HG03095 (cell line): ENCODE results near the gene PALM.
"Not testable (repeated sequence)": the region's sequence is repeated elsewhere in the genome, so short reads cannot be mapped to it uniquely, and the experiment has no call there.

Experiments used
- ATAC-seq: cut with Tn5 transposase; IDR thresholded peaks from one replicate; pipeline ENCODE4 v1.9.1; 2021; ENCODE audit warnings: moderate library complexity; ENCODE audit not compliant: unreplicated experiment

PALM gene

DNA sequence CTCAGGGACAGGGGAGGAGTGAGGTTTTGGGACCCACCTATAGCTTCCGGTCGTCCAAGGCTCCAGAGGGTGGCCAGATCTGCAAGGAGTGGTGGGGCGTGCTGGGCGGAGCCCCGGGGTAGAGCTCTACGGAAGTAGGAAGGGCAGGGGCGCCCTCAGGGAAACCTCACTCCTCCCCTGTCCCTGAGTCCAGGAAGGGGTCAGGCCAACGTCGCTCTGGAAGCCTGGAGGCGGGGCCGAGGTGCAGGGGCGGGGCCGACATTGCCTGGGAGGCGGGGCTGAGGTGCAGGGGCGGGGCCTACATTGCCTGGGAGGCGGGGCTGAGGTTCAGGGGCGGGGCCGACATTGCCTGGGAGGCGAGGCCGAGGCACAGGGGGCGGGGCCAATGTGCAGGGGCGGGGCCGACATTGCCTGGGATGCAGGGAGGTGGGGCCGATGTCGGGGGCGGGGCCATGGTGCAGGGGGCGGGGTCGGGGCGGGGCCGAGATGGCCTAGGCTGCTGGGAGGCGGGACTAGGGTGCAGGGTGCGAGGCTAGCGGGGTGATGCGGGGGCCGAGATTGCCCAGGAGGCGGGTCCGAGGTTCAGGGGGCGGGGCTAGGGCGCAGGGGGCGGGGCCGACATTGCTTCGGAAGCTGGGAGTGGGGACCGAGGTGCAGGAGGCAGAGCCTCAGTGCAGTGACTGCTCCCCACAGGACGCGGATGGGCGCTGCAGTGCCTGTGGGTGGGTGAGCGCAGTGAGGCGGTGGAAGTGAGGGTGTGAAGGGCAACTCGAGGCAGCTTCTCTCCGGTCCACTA is 4.9 kb upstream of the PALM start:
- no peak for ATAC-seq

DNA sequence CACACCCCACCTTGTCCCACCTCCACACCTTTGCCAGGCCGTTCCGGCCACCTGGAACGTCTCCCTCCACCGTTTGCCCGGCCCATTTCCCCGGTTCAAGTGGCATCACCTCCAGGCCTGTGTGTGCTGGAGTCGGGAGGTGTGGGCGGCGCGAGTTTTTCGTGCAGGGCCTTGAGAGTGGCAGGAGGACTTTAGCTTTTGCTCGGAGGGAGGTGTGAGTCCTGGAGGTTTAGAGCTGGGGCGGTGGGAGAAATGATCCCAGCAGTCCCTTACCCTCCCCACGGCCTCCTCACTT is 4.3 kb upstream of the PALM start:
- ATAC-seq, result no peak

DNA sequence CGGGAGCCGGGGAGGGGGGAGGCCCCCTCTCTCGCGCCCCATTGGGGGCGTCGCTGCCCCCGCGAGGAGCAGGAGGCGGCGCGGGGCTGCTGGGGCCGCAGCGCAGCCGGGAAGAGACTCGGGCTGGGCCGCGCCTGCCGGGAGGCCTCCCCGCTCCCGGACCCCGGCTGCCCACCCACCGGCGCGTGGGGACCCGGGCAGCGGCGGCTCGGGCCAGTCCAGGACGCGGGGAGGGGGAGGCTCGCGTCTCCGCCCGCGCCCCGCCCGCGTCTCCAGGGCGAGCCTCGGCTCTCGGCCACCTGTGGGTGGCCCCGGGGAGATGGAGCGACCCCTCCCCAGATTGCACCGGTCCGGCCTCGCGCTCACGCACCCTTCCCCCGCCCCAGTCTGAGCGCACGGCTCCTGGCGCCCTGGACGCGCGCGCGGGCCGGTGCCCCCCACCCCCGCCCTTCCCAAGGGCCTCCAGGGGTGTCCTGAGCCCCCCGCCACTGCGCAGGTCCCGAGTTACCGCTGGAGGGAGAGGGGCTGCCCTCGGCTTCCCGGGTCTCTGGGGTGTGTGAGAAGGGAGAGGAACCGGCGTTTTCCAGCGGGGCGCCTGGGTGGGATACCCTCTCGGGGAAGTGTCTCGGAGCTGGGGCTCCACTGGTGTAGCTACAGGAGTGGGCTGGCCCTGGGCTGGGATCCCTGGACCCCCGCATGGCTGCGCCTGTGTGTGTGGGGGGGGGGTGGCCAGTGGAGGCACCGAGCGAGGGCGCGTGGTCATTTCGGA is 645 bp downstream of the PALM start:
- ATAC-seq, result no peak

GRCh38 chr19:709965-710571 is 1.3 kb downstream of the PALM start:
- ATAC-seq, result no peak

- no peak for ATAC-seq
Observed at GRCh38 chr19:710767-711166, 2.0 kb downstream of the PALM start.

DNA sequence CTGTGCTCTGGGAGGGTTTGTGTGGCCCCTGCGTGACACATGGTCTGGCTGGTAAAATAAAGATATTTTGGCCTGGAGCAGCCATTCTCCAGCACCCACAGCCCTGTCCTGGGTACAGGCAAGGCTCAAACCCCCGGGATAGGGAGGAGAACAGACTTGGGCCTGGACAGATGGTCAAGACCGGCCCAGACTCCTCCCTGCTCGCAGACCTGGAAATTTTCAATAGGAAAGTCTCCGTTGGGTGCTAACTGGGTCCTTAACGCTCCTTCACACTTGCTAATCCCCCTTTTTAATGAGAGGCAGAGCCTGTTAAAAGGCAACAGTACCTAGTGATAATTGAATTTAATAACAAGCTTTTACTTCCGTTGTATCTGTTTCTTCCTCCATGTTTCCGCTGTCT is 2.5 kb downstream of the PALM start:
- no peak for ATAC-seq

- no peak for ATAC-seq
Observed at GRCh38 chr19:715347-715746, 6.6 kb downstream of the PALM start.

GRCh38 chr19:718251-718951 is 9.7 kb downstream of the PALM start:
- no peak for ATAC-seq

- ATAC-seq, result no peak
Observed at GRCh38 chr19:718991-719512, 10.3 kb downstream of the PALM start.

- no peak for ATAC-seq
Observed at GRCh38 chr19:719636-720344, 11.1 kb downstream of the PALM start.

- no peak for ATAC-seq
Observed at GRCh38 chr19:720345-721160, 11.8 kb downstream of the PALM start.

DNA sequence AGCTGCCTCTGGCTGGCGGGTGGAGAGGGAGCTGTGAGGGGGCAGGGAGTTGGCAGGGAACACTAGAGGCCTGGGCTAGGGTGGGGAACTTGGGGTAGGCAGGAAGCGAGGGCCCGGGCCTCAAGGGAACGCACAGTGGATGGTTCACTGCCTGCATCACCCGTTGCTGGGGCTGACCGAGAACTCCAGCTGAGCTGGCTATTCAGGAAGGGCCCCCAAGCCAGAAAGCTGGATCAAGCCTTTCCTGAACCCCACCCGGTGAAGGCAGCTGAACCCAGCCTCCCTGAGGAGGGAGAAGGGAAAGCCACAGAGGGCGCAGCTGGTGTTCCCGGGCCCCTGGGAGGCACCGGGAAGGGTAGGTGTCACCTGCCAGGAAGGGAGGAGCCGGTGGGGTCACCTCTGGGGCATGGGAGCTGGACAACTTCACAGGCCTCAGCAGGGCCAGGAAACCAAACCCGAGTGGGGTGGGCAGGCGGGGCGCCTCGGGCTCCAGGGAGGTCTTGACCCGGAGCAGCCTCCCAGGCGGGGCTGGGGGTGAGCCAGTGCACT is 13.9 kb downstream of the PALM start:
- ATAC-seq, result no peak

- ATAC-seq, result no peak
Observed at GRCh38 chr19:723247-723646, 14.5 kb downstream of the PALM start.

GRCh38 chr19:723714-724113 is 15.0 kb downstream of the PALM start:
- ATAC-seq, result no peak

DNA sequence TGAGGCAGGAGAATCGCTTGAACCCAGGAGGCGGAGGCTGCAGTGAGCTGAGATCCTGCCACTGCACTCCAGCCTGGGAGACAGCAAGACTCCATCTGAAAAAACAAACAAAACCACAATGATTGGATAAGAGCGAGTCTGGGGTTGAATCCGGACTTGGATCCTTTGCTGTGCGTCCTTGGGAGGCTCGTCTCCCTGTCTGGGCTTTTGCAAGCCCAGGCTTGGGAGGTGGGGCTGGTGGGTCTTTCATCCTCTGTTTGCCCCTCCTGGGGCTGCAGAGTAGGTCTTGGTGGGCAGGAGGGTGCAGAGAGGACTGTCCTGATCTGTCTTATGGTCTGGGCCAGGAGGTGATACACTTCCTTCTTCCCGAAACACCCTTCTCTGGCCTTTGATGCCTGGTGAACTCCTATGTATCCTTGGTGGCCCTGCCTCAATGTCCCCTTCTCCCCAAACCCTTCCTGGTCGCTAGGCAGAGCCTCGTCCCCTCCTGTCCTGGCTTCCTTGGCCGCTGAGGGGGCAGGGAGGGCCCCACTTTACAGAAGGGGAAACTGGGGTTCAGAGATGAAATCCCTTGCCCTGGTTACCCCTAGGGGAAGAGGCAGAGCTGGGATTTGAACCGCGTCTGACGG is 16.8 kb downstream of the PALM start:
- no peak for ATAC-seq

- ATAC-seq, result no peak
Observed at GRCh38 chr19:726993-727956, 18.5 kb downstream of the PALM start.

DNA sequence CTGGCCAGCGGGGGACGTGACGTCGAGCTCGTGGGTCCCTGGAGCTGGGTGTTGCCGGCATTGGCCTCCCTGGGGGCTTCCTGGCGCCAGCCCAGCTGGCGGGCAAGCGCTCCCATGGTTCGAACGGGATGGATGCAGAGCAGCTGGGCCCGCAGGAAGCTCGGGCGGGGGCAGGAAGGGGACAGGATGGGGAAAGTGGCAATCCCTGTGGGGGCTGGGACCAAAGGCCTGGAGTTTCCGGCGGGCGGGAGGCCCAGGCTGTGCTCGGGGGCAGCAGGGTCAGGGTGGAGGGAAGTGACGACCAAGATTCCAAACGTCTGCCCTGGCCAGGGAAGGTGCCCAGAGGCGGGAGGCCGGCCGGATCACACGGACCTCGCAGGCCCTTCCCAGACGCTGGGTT is 19.3 kb downstream of the PALM start:
- ATAC-seq, result no peak

DNA sequence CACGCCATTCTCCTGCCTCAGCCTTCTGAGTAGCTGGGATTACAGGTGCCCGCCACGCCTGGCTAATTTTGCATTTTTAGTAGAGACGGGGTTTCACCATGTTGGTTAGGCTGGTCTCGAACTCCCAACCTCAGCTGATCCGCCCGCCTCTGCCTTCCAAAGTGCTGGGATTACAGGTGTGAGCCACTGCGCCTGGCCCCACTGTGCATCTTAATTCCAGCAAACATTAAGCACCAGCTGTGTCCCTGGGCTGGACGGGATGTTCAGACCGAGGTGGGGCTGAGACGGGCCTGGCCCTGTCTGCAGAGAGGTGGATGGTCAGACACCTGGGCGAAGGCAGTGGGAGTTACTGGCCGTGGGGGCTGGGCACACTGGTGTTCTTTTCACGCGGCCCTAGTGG is 20.8 kb downstream of the PALM start:
- ATAC-seq, result not testable (repeated sequence)
